ENCODE measurements around the gene PAX1.

The PAX1 gene

DNA sequence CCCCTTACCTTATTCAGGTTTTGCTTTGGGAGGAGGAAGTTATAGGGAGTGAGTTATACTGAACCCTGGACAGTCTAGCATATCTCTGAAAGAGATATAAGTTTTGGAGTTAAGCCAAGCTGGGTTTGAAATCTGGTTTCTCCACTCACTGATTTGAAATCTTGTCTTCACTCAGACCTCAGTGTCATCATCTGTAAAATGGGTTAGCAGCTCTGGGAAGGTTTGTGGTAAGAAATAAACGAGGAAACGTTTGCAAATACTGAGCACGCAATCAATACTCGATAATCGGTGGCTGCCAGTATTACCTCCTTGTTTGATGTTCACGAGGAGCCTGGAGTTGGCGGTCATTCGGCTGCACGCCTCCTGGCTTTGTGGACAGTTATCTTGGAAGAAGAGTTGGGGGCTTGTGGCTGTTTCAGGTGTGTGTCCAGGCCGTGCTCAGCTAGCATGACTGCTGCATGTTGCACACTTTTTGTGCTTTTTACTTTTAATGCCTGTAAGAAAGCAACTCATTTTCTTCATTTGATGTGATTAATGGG lies 61.8 kb downstream of the PAX1 start:
- in situ Hi-C loops (cut with HindIII; ENCODE audit: low sequenced_read_pairs), result no loop called here

DNA sequence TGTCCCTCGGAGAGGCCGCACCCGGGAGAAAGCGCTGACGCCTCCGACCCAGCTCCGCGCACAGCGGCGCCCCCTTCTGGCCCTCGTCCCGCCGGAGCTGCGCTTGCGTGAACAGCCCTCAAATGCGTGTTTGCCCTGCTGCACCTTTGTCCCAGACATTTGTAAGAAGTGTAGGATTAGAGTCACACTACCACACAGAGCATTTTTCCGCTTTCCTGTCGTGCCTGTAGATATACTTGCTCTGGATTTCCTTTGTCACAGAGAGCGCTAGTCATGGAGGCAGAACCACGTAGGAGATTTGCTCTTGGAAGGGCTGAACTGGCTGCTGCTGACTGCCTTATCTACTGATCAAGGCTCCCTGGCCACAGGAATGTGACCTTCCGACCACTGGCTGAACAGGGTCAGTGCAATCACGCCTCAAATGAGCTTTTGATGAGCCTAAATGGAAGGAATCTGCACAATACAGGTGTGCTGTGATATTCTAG lies 62.3 kb downstream of the PAX1 start:
- in situ Hi-C loops (cut with HindIII; ENCODE audit: low sequenced_read_pairs), result no loop called here

More for the DNA sequence above, 61.8 kb downstream of the PAX1 start:
- no peak for DNase-seq (ENCODE audit: low read depth)
- TF ChIP-seq, protein P1, sequence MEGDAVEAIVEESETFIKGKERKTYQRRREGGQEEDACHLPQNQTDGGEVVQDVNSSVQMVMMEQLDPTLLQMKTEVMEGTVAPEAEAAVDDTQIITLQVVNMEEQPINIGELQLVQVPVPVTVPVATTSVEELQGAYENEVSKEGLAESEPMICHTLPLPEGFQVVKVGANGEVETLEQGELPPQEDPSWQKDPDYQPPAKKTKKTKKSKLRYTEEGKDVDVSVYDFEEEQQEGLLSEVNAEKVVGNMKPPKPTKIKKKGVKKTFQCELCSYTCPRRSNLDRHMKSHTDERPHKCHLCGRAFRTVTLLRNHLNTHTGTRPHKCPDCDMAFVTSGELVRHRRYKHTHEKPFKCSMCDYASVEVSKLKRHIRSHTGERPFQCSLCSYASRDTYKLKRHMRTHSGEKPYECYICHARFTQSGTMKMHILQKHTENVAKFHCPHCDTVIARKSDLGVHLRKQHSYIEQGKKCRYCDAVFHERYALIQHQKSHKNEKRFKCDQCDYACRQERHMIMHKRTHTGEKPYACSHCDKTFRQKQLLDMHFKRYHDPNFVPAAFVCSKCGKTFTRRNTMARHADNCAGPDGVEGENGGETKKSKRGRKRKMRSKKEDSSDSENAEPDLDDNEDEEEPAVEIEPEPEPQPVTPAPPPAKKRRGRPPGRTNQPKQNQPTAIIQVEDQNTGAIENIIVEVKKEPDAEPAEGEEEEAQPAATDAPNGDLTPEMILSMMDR (IDR thresholded peaks at IDR 0.05; ENCODE audit: low read depth, low read length, missing control alignments), result no peak
- H3K4me3 ChIP-seq (ENCODE audit: low read depth, low read length), result no peak overlapping the region

More for the DNA sequence above, 62.3 kb downstream of the PAX1 start:
- TF ChIP-seq, protein P1 (IDR thresholded peaks at IDR 0.05; ENCODE audit: low read depth, low read length, missing control alignments), result no peak
- no peak for DNase-seq (ENCODE audit: low read depth)
- H3K4me3 ChIP-seq (ENCODE audit: low read depth, low read length), result no peak overlapping the region

All from astrocyte of the cerebellum (primary cell).